ENCODE measurements around the gene ORM1.

Gene ORM1

GRCh38 chr9:114366334-114367128 lies 43.6 kb downstream of the ORM1 start:
- Histone ChIP-seq H3K4me1 (ENCODE audit: control insufficient read depth in 1 of 2, insufficient read depth in 1 of 2, low read depth in 1 of 2, low read length in 1 of 2) (peaks cover 87% of the 10 kb centered on the region in 2 experiments), H3K9me3 (no peaks in the 10 kb centered on the region), H3K36me3 (peaks cover 86% of the 10 kb centered on the region), H3K27me3 (no peaks in the 10 kb centered on the region), H3K4me3 (ENCODE audit: low read depth in 1 of 2, low read length in 1 of 2) (peak overlapping the region in 1 of 2 experiments; percentile 51), H3K27ac (peak overlapping the region; percentile 98)
- no peak for TF ChIP-seq CTCF (IDR thresholded peaks at IDR 0.05)

GRCh38 chr9:114367366-114367765 lies 44.5 kb downstream of the ORM1 start:
- no peaks in the 10 kb centered on the region for H3K9me3 ChIP-seq
- H3K4me1 ChIP-seq (ENCODE audit: control insufficient read depth in 1 of 2, insufficient read depth in 1 of 2, low read depth in 1 of 2, low read length in 1 of 2): peaks cover 95% of the 10 kb centered on the region in 2 experiments
- H3K36me3 ChIP-seq: peaks cover 85% of the 10 kb centered on the region
- no peak for TF ChIP-seq CTCF (IDR thresholded peaks at IDR 0.05)
- H3K4me3 ChIP-seq (ENCODE audit: low read depth in 1 of 2, low read length in 1 of 2): peak overlapping the region in 1 of 2 experiments; percentile 51
- no peaks in the 10 kb centered on the region for H3K27me3 ChIP-seq
- H3K27ac ChIP-seq: peak overlapping the region; percentile 98

GRCh38 chr9:114367772-114368569 lies 45.1 kb downstream of the ORM1 start:
- no peaks in the 10 kb centered on the region for H3K9me3 ChIP-seq
- H3K4me3 ChIP-seq (ENCODE audit: low read depth in 1 of 2, low read length in 1 of 2): peak overlapping the region in 1 of 2 experiments; percentile 51
- H3K36me3 ChIP-seq: peaks cover 79% of the 10 kb centered on the region
- H3K27me3 ChIP-seq: no peaks in the 10 kb centered on the region
- TF ChIP-seq CTCF (IDR thresholded peaks at IDR 0.05): no peak
- peak overlapping the region; percentile 98 for H3K27ac ChIP-seq
- H3K4me1 ChIP-seq (ENCODE audit: control insufficient read depth in 1 of 2, insufficient read depth in 1 of 2, low read depth in 1 of 2, low read length in 1 of 2): peaks cover 100% of the 10 kb centered on the region in 2 experiments

- peaks cover 73% of the 10 kb centered on the region for H3K36me3 ChIP-seq
- H3K27me3 ChIP-seq: no peaks in the 10 kb centered on the region
- peak overlapping the region in 1 of 2 experiments; percentile 66 for H3K4me3 ChIP-seq (ENCODE audit: low read depth in 1 of 2, low read length in 1 of 2)
- no peaks in the 10 kb centered on the region for H3K9me3 ChIP-seq
- peaks cover 100% of the 10 kb centered on the region in 2 experiments for H3K4me1 ChIP-seq (ENCODE audit: control insufficient read depth in 1 of 2, insufficient read depth in 1 of 2, low read depth in 1 of 2, low read length in 1 of 2)
- TF ChIP-seq CTCF (IDR thresholded peaks at IDR 0.05): no peak
- peak overlapping the region; percentile 98 for H3K27ac ChIP-seq
Observed at GRCh38 chr9:114369216-114370130, 46.6 kb downstream of the ORM1 start.

Measured in neutrophil (primary cell).